Neural progenitor cell (in vitro differentiated cells): ENCODE data around the gene DIDO1. TPM values are rescaled to one million over a fixed set of nuclear protein-coding genes. Genes with fewer than 3 reads are reported as not detected.

ENCODE experiments used
- DNase-seq: peaks from one replicate; pipeline ENCODE4 v3.0.0-alpha.2; 2016; ENCODE audit warnings: low spot score
- H2AFZ ChIP-seq: fragments of 200-600 bp; sonication (generic); replicated peaks from 2 replicates; pipeline ENCODE4 v1.6.1; 2016; ENCODE audit warnings: antibody characterized with exemption
- H3F3A ChIP-seq: fragments of 200-600 bp; sonication (generic); 2 replicates; pipeline ENCODE4 v1.6.1; 2016; ENCODE audit warnings: antibody characterized with exemption, low read depth
- H3K27ac ChIP-seq: fragments of 200-600 bp; sonication (generic); 2 replicates; pipeline ENCODE4 v1.5.1; 2016; ENCODE audit warnings: mild to moderate bottlenecking
- H3K27me3 ChIP-seq: fragments of 200-600 bp; sonication (generic); 2 replicates; pipeline ENCODE4 v1.6.1; 2016; ENCODE audit warnings: mild to moderate bottlenecking, moderate library complexity
- H3K36me3 ChIP-seq: fragments of 200-600 bp; sonication (generic); 2 replicates; pipeline ENCODE4 v1.5.1; 2016
- H3K4me1 ChIP-seq: fragments of 200-600 bp; sonication (generic); 2 replicates; pipeline ENCODE4 v1.6.1; 2016; ENCODE audit warnings: mixed run types
- H3K4me2 ChIP-seq: fragments of 200-600 bp; sonication (generic); 2 replicates; pipeline ENCODE4 v1.6.1; 2016
- H3K4me3 ChIP-seq: fragments of 200-600 bp; sonication (generic); 2 replicates; pipeline ENCODE4 v1.5.1; 2016
- H3K79me2 ChIP-seq: fragments of 200-600 bp; sonication (generic); 2 replicates; pipeline ENCODE4 v1.6.1; 2016; ENCODE audit warnings: low read depth
- H3K9ac ChIP-seq: fragments of 200-600 bp; sonication (generic); 2 replicates; pipeline ENCODE4 v1.6.1; 2016
- H3K9me3 ChIP-seq: fragments of 200-600 bp; sonication (generic); 2 replicates; pipeline ENCODE4 v1.5.1; 2016; ENCODE audit warnings: low read depth
- H4K20me1 ChIP-seq: fragments of 200-600 bp; sonication (generic); 2 replicates; pipeline ENCODE4 v1.6.1; 2016; ENCODE audit warnings: low read depth
- H3K27ac Mint-ChIP-seq: 3 replicates; pipeline ENCODE4 v1.8.0; 2021; ENCODE audit warnings: mixed read lengths
- H3K27me3 Mint-ChIP-seq: 2 replicates; pipeline ENCODE4 v1.8.0; 2022; ENCODE audit warnings: low read depth, mild to moderate bottlenecking, inconsistent platforms, moderate library complexity, mixed read lengths; ENCODE audit not compliant: insufficient read depth
- H3K36me3 Mint-ChIP-seq: 3 replicates; pipeline ENCODE4 v1.8.0; 2021; ENCODE audit warnings: mixed read lengths
- H3K4me1 Mint-ChIP-seq: 3 replicates; pipeline ENCODE4 v1.8.0; 2021; ENCODE audit warnings: mixed read lengths
- H3K4me3 Mint-ChIP-seq: 3 replicates; pipeline ENCODE4 v1.8.0; 2021; ENCODE audit warnings: mild to moderate bottlenecking, moderate library complexity, mixed read lengths
- H3K9me3 Mint-ChIP-seq: 3 replicates; pipeline ENCODE4 v1.8.0; 2020; ENCODE audit warnings: mixed read lengths
- CTCF ChIP-seq: fragments of 200-600 bp; sonication (generic); IDR thresholded peaks from 2 replicates; pipeline ENCODE4 v1.5.1; 2017; ENCODE audit warnings: antibody characterized with exemption, mild to moderate bottlenecking
- EZH2 ChIP-seq: fragments of 200-600 bp; sonication (generic); IDR thresholded peaks from 2 replicates; pipeline ENCODE4 v1.6.1; 2017; ENCODE audit warnings: antibody characterized with exemption, mild to moderate bottlenecking, moderate library complexity
- EZH2phosphoT487 ChIP-seq: fragments of 200-600 bp; sonication (generic); IDR thresholded peaks from 2 replicates; pipeline ENCODE4 v1.6.1; 2017; ENCODE audit warnings: antibody characterized with exemption
- total RNA-seq: library from RNA; depleted of rRNA; stranded (reverse); fragments of >200 nt; gene quantifications from 2 replicates; pipeline ENCODE4 v1.2.3, GENCODE V29; 2015; ENCODE audit warnings: low replicate concordance

The DIDO1 gene
- total RNA-seq, 1 donor from 2014 or later = 64.5 TPM

- no peak for DNase-seq
- TF ChIP-seq EZH2 (no peak), CTCF (no peak), EZH2phosphoT487 (no peak)
- no peak overlapping the region for H3K4me3 ChIP-seq
- no peaks in the 10 kb centered on the region for H3K9me3 ChIP-seq
- no peak overlapping the region for H3K4me2 ChIP-seq
- Mint-ChIP-seq H3K27ac (no peak overlapping the region), H3K36me3 (peaks cover 38% of the 10 kb centered on the region), H3K4me1 (no peaks in the 10 kb centered on the region), H3K4me3 (no peak overlapping the region), H3K27me3 (peaks cover 7% of the 10 kb centered on the region), H3K9me3 (no peaks in the 10 kb centered on the region)
- no peak overlapping the region for H2AFZ ChIP-seq
- H3K9ac ChIP-seq = no peak overlapping the region
- H4K20me1 ChIP-seq = no peaks in the 10 kb centered on the region
- H3K27ac ChIP-seq = no peak overlapping the region
- no peaks in the 10 kb centered on the region for H3K79me2 ChIP-seq
- H3F3A ChIP-seq = peaks cover 3% of the 10 kb centered on the region
- H3K36me3 ChIP-seq = no peaks in the 10 kb centered on the region
- no peaks in the 10 kb centered on the region for H3K27me3 ChIP-seq
- H3K4me1 ChIP-seq = no peaks in the 10 kb centered on the region
Measured at GRCh38 chr20:62886709-62887058, 39.6 kb downstream of the DIDO1 start.

- Mint-ChIP-seq H3K36me3 (peaks cover 38% of the 10 kb centered on the region), H3K4me3 (no peak overlapping the region), H3K4me1 (no peaks in the 10 kb centered on the region), H3K27me3 (peaks cover 7% of the 10 kb centered on the region), H3K9me3 (no peaks in the 10 kb centered on the region), H3K27ac (no peak overlapping the region)
- Histone ChIP-seq H2AFZ (no peak overlapping the region), H3F3A (peaks cover 3% of the 10 kb centered on the region), H3K9ac (no peak overlapping the region), H4K20me1 (no peaks in the 10 kb centered on the region), H3K4me3 (no peak overlapping the region), H3K27ac (no peak overlapping the region), H3K79me2 (no peaks in the 10 kb centered on the region), H3K9me3 (no peaks in the 10 kb centered on the region), H3K4me1 (no peaks in the 10 kb centered on the region), H3K27me3 (no peaks in the 10 kb centered on the region), H3K4me2 (no peak overlapping the region), H3K36me3 (no peaks in the 10 kb centered on the region)
- DNase-seq = no peak
- TF ChIP-seq EZH2 (no peak), CTCF (no peak), EZH2phosphoT487 (no peak)
Measured at GRCh38 chr20:62885896-62886708, 40.2 kb downstream of the DIDO1 start.

GRCh38 chr20:62885046-62885895 is 41.0 kb downstream of the DIDO1 start:
- H3K4me3 ChIP-seq = no peak overlapping the region
- H3K36me3 ChIP-seq = no peaks in the 10 kb centered on the region
- no peaks in the 10 kb centered on the region for H3K9me3 Mint-ChIP-seq
- no peak overlapping the region for H3K27ac Mint-ChIP-seq
- peaks cover 31% of the 10 kb centered on the region for H3K36me3 Mint-ChIP-seq
- H3K27me3 ChIP-seq = no peaks in the 10 kb centered on the region
- no peak overlapping the region for H3K27ac ChIP-seq
- H3K4me3 Mint-ChIP-seq = no peak overlapping the region
- no peaks in the 10 kb centered on the region for H4K20me1 ChIP-seq
- H3F3A ChIP-seq = peaks cover 3% of the 10 kb centered on the region
- H3K4me1 Mint-ChIP-seq = no peaks in the 10 kb centered on the region
- H2AFZ ChIP-seq = no peak overlapping the region
- H3K27me3 Mint-ChIP-seq = peaks cover 7% of the 10 kb centered on the region
- no peaks in the 10 kb centered on the region for H3K9me3 ChIP-seq
- DNase-seq = no peak
- no peaks in the 10 kb centered on the region for H3K4me1 ChIP-seq
- no peak for TF ChIP-seq EZH2phosphoT487
- no peak for TF ChIP-seq EZH2
- no peak for TF ChIP-seq CTCF
- H3K79me2 ChIP-seq = no peaks in the 10 kb centered on the region
- no peak overlapping the region for H3K4me2 ChIP-seq
- no peak overlapping the region for H3K9ac ChIP-seq
